ENCODE data around the gene TMEM213. TPM values are rescaled to one million over a fixed set of nuclear protein-coding genes. Genes with fewer than 3 reads are reported as not detected.

The TMEM213 gene
- total RNA-seq, 4 donors from 2014 or later = not detected

- no peak overlapping the region for H3K27ac ChIP-seq
- H3K9me3 ChIP-seq = peaks cover 0 to 3% (median 0%) of the 10 kb centered on the region in 4 donors
- no peaks in the 10 kb centered on the region for H3K4me1 ChIP-seq
- TF ChIP-seq CTCF (IDR thresholded peaks at IDR 0.05) = no peak
- TF ChIP-seq POLR2A (IDR thresholded peaks at IDR 0.05) = no peak
- peaks cover 0 to 3% (median 0%) of the 10 kb centered on the region in 3 donors for H3K36me3 ChIP-seq
- no peaks in the 10 kb centered on the region for H3K27me3 ChIP-seq
- H3K4me3 ChIP-seq = no peak overlapping the region
- DNase-seq = no peak
Measured at GRCh38 chr7:138861051-138861450, 63.3 kb downstream of the TMEM213 start.

DNA sequence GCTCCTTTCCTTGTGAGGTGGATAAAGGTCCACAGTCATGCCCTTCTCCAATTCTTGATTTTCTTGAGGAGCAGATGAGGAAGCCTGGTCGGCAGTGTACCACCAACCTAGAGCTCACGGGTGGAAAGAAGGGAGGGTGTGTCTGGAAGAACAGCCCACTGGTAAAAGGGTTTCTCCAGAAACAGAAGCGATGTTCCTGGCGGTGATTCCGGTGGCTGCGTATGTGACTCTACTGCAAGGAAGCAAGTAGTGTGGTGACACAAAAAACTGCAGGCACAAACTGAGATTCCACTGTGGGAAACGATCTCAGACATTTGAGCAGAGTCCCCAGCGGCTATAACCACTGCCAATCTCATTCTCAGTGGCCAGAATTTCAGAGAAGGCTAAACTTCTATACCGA, 66.1 kb downstream of the TMEM213 start:
- no peak for DNase-seq
- H3K4me3 ChIP-seq = no peak overlapping the region
- H3K27me3 ChIP-seq = no peaks in the 10 kb centered on the region
- no peak overlapping the region for H3K27ac ChIP-seq
- no peaks in the 10 kb centered on the region for H3K4me1 ChIP-seq
- H3K36me3 ChIP-seq = peaks cover 0 to 3% (median 0%) of the 10 kb centered on the region in 3 donors
- TF ChIP-seq POLR2A (IDR thresholded peaks at IDR 0.05) (no peak), CTCF (IDR thresholded peaks at IDR 0.05) (no peak)
- no peaks in the 10 kb centered on the region for H3K9me3 ChIP-seq

- H3K27ac ChIP-seq = no peak overlapping the region
- no peak for DNase-seq
- H3K27me3 ChIP-seq = no peaks in the 10 kb centered on the region
- peaks cover 0 to 3% (median 0%) of the 10 kb centered on the region in 3 donors for H3K36me3 ChIP-seq
- no peak overlapping the region for H3K4me3 ChIP-seq
- TF ChIP-seq CTCF (IDR thresholded peaks at IDR 0.05) = no peak
- no peak for TF ChIP-seq POLR2A (IDR thresholded peaks at IDR 0.05)
- no peaks in the 10 kb centered on the region for H3K4me1 ChIP-seq
- H3K9me3 ChIP-seq = no peaks in the 10 kb centered on the region
Measured at GRCh38 chr7:138864667-138865066, 66.9 kb downstream of the TMEM213 start.

- no peaks in the 10 kb centered on the region for H3K27me3 ChIP-seq
- DNase-seq = no peak
- TF ChIP-seq POLR2A (IDR thresholded peaks at IDR 0.05) (no peak), CTCF (IDR thresholded peaks at IDR 0.05) (peak in 3 of 6 experiments; percentile 23 to 37 (median 34))
- H3K27ac ChIP-seq = no peak overlapping the region
- H3K9me3 ChIP-seq = no peaks in the 10 kb centered on the region
- no peak overlapping the region for H3K4me3 ChIP-seq
- no peaks in the 10 kb centered on the region for H3K4me1 ChIP-seq
- peaks cover 0 to 3% (median 0%) of the 10 kb centered on the region in 3 donors for H3K36me3 ChIP-seq
Measured at GRCh38 chr7:138865843-138866242, 68.0 kb downstream of the TMEM213 start.

DNA sequence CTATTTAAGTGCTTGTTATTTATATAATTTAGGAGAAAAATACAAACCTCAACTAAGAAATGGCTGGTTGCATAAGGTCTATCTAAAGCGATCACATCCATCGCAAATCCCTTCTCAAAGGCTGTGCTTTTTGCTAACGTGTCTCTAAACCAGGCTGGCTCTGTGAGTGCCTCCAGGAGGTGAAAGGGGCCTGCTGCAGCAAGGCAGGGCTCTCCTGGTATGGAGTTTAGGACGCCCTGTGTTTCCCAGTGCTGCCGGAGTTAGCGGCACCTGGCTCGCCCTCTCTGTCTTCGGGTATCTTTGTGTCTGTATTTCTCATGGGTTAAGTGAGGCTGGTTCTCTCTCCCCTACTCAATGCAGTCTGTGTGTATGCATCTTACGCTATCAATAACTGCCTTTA, 68.6 kb downstream of the TMEM213 start:
- TF ChIP-seq CTCF (IDR thresholded peaks at IDR 0.05) = no peak
- DNase-seq = no peak
- H3K27ac ChIP-seq = no peak overlapping the region
- no peaks in the 10 kb centered on the region for H3K27me3 ChIP-seq
- H3K36me3 ChIP-seq = no peaks in the 10 kb centered on the region
- no peaks in the 10 kb centered on the region for H3K9me3 ChIP-seq
- no peak overlapping the region for H3K4me3 ChIP-seq
- no peaks in the 10 kb centered on the region for H3K4me1 ChIP-seq

GRCh38 chr7:138867744-138868143, 70.0 kb downstream of the TMEM213 start:
- no peaks in the 10 kb centered on the region for H3K9me3 ChIP-seq
- DNase-seq = no peak
- no peaks in the 10 kb centered on the region for H3K4me1 ChIP-seq
- no peak for TF ChIP-seq CTCF (IDR thresholded peaks at IDR 0.05)
- no peak for TF ChIP-seq POLR2A (IDR thresholded peaks at IDR 0.05)
- no peak overlapping the region for H3K4me3 ChIP-seq
- no peaks in the 10 kb centered on the region for H3K36me3 ChIP-seq
- H3K27ac ChIP-seq = no peak overlapping the region
- no peaks in the 10 kb centered on the region for H3K27me3 ChIP-seq
